NCI-H2081 (cell line): Measurements from ENCODE around the gene HSF2.

Experiments
- DNase-seq, 2 experiments: peaks; one replicate each; lab custom pipeline; 2025; lab: John Stamatoyannopoulos, UW

The HSF2 gene

GRCh38 chr6:122399055-122399347 is 451 bp upstream of the HSF2 start:
- DNase-seq: no peak

DNA sequence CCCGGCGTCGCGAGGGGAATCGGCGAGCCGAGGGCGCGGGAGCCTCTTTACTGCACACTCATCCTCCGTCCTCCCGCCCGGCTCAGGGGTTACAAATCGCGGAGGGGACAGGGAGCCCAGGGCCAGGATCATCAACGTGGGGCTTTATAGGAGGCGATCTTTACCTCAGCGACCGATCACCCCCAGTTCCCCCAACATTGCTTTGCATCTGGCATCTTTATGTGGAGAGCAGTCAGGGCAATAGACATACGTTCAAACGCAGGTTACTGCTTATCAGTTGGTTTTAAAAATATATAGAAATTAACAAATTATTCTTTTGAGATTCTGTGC is 634 bp downstream of the HSF2 start:
- no peak for DNase-seq

GRCh38 chr6:122400462-122401089 is 1.1 kb downstream of the HSF2 start:
- DNase-seq: no peak

- DNase-seq: no peak
Measured at GRCh38 chr6:122401104-122401503, 1.7 kb downstream of the HSF2 start.

DNA sequence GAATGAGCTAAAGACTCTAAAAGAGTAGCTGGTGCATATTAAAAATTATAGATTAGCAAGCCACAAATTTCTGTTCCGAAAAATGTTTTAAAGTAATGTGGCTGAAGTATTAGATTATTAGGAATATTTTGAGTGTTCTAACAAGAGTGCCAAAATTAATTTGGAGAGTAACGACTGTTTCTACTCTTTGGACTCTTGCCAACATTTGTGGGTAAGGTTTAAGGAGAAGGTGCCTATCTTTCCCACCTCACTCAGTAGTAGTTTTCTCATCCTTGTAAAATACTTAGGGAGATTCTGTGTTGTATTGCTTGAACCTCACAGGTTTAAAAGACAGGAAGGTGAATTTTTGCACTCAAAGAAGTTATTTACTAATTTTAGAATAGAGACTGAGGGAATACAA is 5.0 kb downstream of the HSF2 start:
- no peak for DNase-seq

- DNase-seq: no peak
Measured at GRCh38 chr6:122405417-122405816, 6.0 kb downstream of the HSF2 start.

DNA sequence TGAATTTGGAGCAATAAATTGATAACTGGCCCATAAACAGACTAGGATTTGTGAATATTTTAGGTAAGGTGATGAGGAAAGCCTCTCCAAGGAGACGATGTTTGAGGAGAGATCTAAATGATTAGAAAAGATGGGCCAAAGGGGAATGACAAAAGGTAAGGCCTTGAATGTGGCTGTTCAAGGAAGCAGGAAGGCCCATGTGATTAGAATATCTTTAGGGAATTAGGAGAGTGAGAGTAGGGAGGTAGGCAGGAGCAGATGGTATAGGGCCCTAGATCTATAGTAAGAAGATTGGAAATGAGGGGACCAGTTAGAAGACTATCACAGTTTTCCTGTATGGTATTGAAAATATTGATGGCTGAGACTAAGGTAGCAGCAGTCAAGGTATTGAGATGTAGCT is 6.7 kb downstream of the HSF2 start:
- DNase-seq: no peak

DNA sequence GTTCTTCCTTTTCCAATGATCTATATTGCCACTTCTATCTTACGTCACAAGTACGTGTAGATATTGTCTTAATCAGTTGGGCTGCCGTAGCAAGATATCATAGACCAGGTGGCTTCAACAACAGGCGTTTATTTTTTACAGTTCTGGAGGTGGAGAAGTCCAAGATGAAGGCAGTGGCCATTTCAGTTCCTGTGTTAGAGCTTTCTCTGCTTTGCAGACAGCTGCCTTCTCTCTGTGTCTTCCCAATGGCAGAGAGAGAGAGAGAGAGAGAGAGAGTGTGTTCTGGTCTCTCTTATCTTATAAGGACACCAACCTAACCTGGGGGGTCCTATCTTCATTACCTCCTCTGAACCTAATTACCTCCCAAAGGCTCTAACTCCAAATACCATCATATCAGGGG is 8.3 kb downstream of the HSF2 start:
- no peak for DNase-seq

- DNase-seq: no peak
Measured at GRCh38 chr6:122408240-122408639, 8.8 kb downstream of the HSF2 start.

DNA sequence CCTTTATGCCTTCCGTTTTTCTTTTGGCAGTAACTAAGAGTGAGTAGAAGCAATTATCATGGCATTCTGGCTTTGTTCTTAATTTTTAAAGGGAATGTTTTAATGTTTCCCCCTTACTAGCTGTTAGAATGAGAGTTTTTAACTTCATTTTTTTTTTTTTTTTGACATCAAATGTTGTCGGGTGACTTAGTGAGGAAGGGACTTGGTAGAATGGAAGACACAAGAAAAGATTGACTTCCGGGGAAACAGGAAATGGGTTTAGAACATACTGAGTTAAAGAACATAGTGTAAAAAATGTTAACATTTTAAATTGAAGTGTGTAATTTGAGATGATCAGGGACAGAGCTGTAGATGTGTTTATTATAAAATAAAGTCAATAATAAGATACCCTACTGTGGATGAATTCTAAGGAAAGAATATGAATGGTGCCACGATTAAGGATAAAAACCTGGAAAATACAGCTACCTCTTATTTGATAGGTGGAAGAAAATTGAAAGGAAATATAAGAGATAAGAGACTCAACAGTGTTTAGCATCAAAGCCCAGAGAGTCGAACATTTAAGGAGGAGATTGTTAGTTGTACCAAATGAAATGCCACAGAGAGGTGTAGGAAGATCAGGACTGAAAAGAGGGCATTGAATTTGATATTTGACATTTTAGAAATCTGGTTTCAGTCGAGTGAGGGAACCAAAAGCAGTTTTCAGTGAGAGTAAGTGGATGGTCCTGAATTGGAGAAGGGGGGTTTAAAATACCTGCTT is 9.4 kb downstream of the HSF2 start:
- DNase-seq: no peak

GRCh38 chr6:122412001-122412400 is 12.5 kb downstream of the HSF2 start:
- DNase-seq: no peak

GRCh38 chr6:122416825-122417224 is 17.4 kb downstream of the HSF2 start:
- DNase-seq: no peak

- DNase-seq: no peak
Measured at GRCh38 chr6:122422003-122422402, 22.6 kb downstream of the HSF2 start.

DNA sequence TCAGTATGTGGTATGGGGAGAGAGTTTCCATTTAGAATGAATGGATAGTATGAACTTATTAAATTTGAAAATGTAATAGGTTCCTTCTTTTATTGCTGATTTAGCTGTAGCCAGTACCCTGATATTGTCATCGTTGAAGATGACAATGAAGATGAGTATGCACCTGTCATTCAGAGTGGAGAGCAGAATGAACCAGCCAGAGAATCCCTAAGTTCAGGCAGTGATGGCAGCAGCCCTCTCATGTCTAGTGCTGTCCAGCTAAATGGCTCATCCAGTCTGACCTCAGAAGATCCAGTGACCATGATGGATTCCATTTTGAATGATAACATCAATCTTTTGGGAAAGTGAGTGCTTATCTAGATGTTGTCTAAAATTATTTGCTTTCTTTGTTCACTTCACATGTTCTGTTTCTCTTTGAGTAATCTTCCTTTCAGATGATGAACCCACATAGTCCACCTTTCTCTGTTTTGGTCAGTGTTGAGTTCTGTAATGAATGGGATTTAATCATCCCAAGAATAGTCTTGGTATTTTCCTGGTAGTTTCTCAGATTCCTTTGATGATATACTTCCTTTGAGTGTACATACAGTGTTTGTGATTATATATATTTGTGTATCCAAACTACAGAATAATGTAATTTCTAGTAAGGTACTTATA is 23.3 kb downstream of the HSF2 start:
- no peak for DNase-seq

- no peak for DNase-seq
Measured at GRCh38 chr6:122423734-122424133, 24.3 kb downstream of the HSF2 start.

- no peak for DNase-seq
Measured at GRCh38 chr6:122426597-122426996, 27.1 kb downstream of the HSF2 start.

DNA sequence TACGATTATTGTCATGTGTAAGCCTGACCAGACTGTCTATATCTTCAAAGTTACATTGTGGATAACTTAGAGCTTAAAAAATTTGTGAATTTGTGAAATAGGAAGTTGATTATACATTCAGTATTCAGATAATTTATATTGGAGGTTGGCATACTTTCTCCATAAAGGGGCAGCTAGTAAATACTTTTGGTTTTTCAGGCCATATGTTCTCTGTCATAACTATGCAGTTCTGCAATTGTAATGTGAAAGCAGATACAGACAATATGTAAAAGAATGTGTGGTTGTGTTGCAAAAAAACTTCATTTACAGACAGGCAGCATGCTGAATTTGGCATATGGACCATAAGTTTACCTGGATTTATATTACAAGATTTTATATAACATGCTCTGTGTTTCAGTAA is 29.3 kb downstream of the HSF2 start:
- no peak for DNase-seq

- DNase-seq: no peak
Measured at GRCh38 chr6:122429323-122429722, 29.9 kb downstream of the HSF2 start.

- no peak for DNase-seq
Measured at GRCh38 chr6:122431780-122432179, 32.3 kb downstream of the HSF2 start.

- no peak for DNase-seq
Measured at GRCh38 chr6:122432816-122433215, 33.4 kb downstream of the HSF2 start.

- DNase-seq: no peak
Measured at GRCh38 chr6:122438975-122439374, 39.5 kb downstream of the HSF2 start.

GRCh38 chr6:122445274-122445673 is 45.8 kb downstream of the HSF2 start:
- no peak for DNase-seq

- no peak for DNase-seq
Measured at GRCh38 chr6:122449069-122449468, 49.6 kb downstream of the HSF2 start.

- no peak for DNase-seq
Measured at GRCh38 chr6:122452509-122452908, 53.1 kb downstream of the HSF2 start.
